IMR-90 (cell line): Measurements from ENCODE around the gene TPPP. TPM values are rescaled to one million over a fixed set of nuclear protein-coding genes. Genes with fewer than 3 reads are reported as not detected.

ENCODE experiments used
- ATAC-seq: fragments of 200-7000 bp; cut with Tn5 transposase; 2 replicates; pipeline ENCODE4 v1.9.1; 2020; ENCODE audit warnings: low read depth, mild to moderate bottlenecking, moderate library complexity
- BruUV-seq: library from RNA; stranded (reverse); fragments of 400-500 nt; replicated peaks from 2 replicates; lab custom pipeline; 2021; lab: Mats Ljungman, UMichigan
- CTCF ChIA-PET: fragments of 300-600 bp; formaldehyde crosslinking; extraction: SDS; loops from one replicate; lab custom pipeline; 2021; ENCODE audit warnings: antibody characterized with exemption; lab: Yijun Ruan, JAX
- POLR2A ChIA-PET: fragments of 300-600 bp; sonication (Branson Sonifier 250); formaldehyde crosslinking; loops from one replicate; lab custom pipeline; 2022; ENCODE audit warnings: antibody characterized with exemption; ENCODE audit not compliant: unreplicated experiment; lab: Charles Lee
- DNase-seq: peaks from one replicate; pipeline ENCODE4 v3.0.0; 2013
- H2AFZ ChIP-seq: replicated peaks from 2 replicates; pipeline ENCODE3; 2013; ENCODE audit warnings: low read length, mild to moderate bottlenecking; ENCODE audit not compliant: poor library complexity
- H2AK5ac ChIP-seq: 2 replicates; pipeline ENCODE4 v1.6.1; 2013; ENCODE audit warnings: low read depth, low read length, inconsistent platforms
- H2AK9ac ChIP-seq: replicated peaks from 2 replicates; pipeline ENCODE3; 2013; ENCODE audit warnings: mild to moderate bottlenecking, low read depth, low read length, moderate library complexity; ENCODE audit not compliant: poor library complexity
- H2BK120ac ChIP-seq: 2 replicates; pipeline ENCODE4 v1.6.1; 2013; ENCODE audit warnings: low read depth, low read length, inconsistent platforms
- H2BK15ac ChIP-seq: 3 replicates; pipeline ENCODE4 v1.6.1; 2013; ENCODE audit warnings: low read depth, low read length, inconsistent platforms
- H2BK20ac ChIP-seq: 2 replicates; pipeline ENCODE4 v1.6.1; 2013; ENCODE audit warnings: low read depth, mild to moderate bottlenecking, inconsistent platforms, low read length, moderate library complexity
- H2BK5ac ChIP-seq: 2 replicates; pipeline ENCODE4 v1.6.1; 2013; ENCODE audit warnings: mild to moderate bottlenecking, low read depth, low read length, inconsistent platforms; ENCODE audit not compliant: poor library complexity, severe bottlenecking
- H3K14ac ChIP-seq: replicated peaks from 2 replicates; pipeline ENCODE4 v1.6.1; 2013; ENCODE audit warnings: low read depth, low read length, inconsistent platforms
- H3K18ac ChIP-seq: 2 replicates; pipeline ENCODE4 v1.6.1; 2013; ENCODE audit warnings: low read depth, low read length, control low read depth
- H3K23ac ChIP-seq: 2 replicates; pipeline ENCODE4 v1.6.1; 2013; ENCODE audit warnings: low read depth, low read length, inconsistent platforms
- H3K27ac ChIP-seq: 2 replicates; pipeline ENCODE4 v1.5.1; 2013; ENCODE audit warnings: mild to moderate bottlenecking, control low read depth, low read length; ENCODE audit not compliant: insufficient read depth
- H3K27me3 ChIP-seq: 2 replicates; pipeline ENCODE4 v1.6.1; 2013; ENCODE audit warnings: low read length; ENCODE audit not compliant: control insufficient read depth, insufficient read depth
- H3K36me3 ChIP-seq: 2 replicates; pipeline ENCODE4 v1.6.1; 2013; ENCODE audit warnings: low read length, mixed read lengths; ENCODE audit not compliant: control insufficient read depth, insufficient read depth
- H3K4ac ChIP-seq: 2 replicates; pipeline ENCODE4 v1.6.1; 2013; ENCODE audit warnings: low read depth, low read length, inconsistent platforms
- H3K4me1 ChIP-seq: 2 replicates; pipeline ENCODE4 v1.6.1; 2013; ENCODE audit warnings: low read length, mixed read lengths; ENCODE audit not compliant: control insufficient read depth, insufficient read depth
- H3K4me2 ChIP-seq: 2 replicates; pipeline ENCODE4 v1.6.1; 2013; ENCODE audit warnings: low read depth, mild to moderate bottlenecking, control low read depth, low read length, moderate library complexity
- H3K4me3 ChIP-seq: 2 replicates; pipeline ENCODE4 v1.5.1; 2013; ENCODE audit warnings: low read depth, mild to moderate bottlenecking, control low read depth, low read length, moderate library complexity; ENCODE audit not compliant: insufficient read depth
- H3K56ac ChIP-seq: 2 replicates; pipeline ENCODE4 v1.6.1; 2013; ENCODE audit warnings: low read length, inconsistent platforms; ENCODE audit not compliant: insufficient read depth; ENCODE audit errors: extremely low read depth
- H3K79me1 ChIP-seq, 2 experiments: 2 replicates each; pipeline ENCODE4 v1.6.1; 2013; ENCODE audit warnings: low read length in 2 of 2, inconsistent platforms in 1 of 2, low read depth in 1 of 2
- H3K9ac ChIP-seq: 2 replicates; pipeline ENCODE4 v1.6.1; 2013; ENCODE audit warnings: low read depth, low read length, control low read depth
- H3K9me1 ChIP-seq: 2 replicates; pipeline ENCODE4 v1.6.1; 2013; ENCODE audit warnings: low read length, inconsistent platforms; ENCODE audit not compliant: insufficient read depth
- H3K9me3 ChIP-seq: 2 replicates; pipeline ENCODE4 v1.6.1; 2013; ENCODE audit warnings: low read length; ENCODE audit not compliant: control insufficient read depth, insufficient read depth
- H4K20me1 ChIP-seq: 2 replicates; pipeline ENCODE4 v1.6.1; 2013; ENCODE audit warnings: low read length, inconsistent platforms; ENCODE audit not compliant: insufficient read depth
- H4K5ac ChIP-seq: 2 replicates; pipeline ENCODE4 v1.6.1; 2013; ENCODE audit warnings: mild to moderate bottlenecking, low read depth, low read length, control low read depth
- H4K8ac ChIP-seq, 2 experiments: 2 replicates each; pipeline ENCODE4 v1.6.1; 2013; ENCODE audit warnings: low read depth in 2 of 2, low read length in 2 of 2, control low read depth in 1 of 2, inconsistent platforms in 1 of 2
- H4K91ac ChIP-seq: 2 replicates; pipeline ENCODE4 v1.6.1; 2013; ENCODE audit warnings: low read depth, low read length, inconsistent platforms; ENCODE audit not compliant: insufficient read depth
- CEBPB ChIP-seq: IDR thresholded peaks from 2 replicates; pipeline ENCODE4 v1.6.1; 2012; ENCODE audit warnings: low read depth, low read length, improper control_type of control experiment
- CHD1 ChIP-seq: IDR thresholded peaks from 2 replicates; pipeline ENCODE4 v1.6.1; 2012; ENCODE audit warnings: low read depth, low read length, improper control_type of control experiment
- FOS ChIP-seq: fragments of 150-350 bp; IDR thresholded peaks from 2 replicates; pipeline ENCODE4 v1.6.1; 2016; ENCODE audit warnings: low read depth, low read length
- NFE2L2 ChIP-seq: fragments of 150-350 bp; IDR thresholded peaks from 2 replicates; pipeline ENCODE4 v1.6.1; 2016; ENCODE audit warnings: low read depth, mild to moderate bottlenecking, low read length
- RCOR1 ChIP-seq: IDR thresholded peaks from 2 replicates; pipeline ENCODE4 v1.6.1; 2012; ENCODE audit warnings: mild to moderate bottlenecking, low read length, improper control_type of control experiment; ENCODE audit not compliant: insufficient replicate concordance
- SMC3 ChIP-seq: fragments of 150-350 bp; IDR thresholded peaks from 2 replicates; pipeline ENCODE4 v1.6.1; 2016; ENCODE audit warnings: low read depth, mild to moderate bottlenecking, antibody characterized with exemption, low read length, moderate library complexity
- WGBS, 2 experiments: methylation state at CpG; one replicate each; pipeline versions ENCODE4 v1.1.5 to v1.1.7; 2013; ENCODE audit warnings: missing lambda C conversion rate in 2 of 2; ENCODE audit not compliant: insufficient read length in 1 of 2; ENCODE audit errors: extremely low coverage in 2 of 2; 5-methylcytosine and 5-hydroxymethylcytosine counted together
- dilution Hi-C: fragments of 300-500 bp; cut with HindIII; formaldehyde crosslinking; loops from one replicate; pipeline ENCODE4 v1.14.3; 2018; ENCODE audit warnings: low sequenced_read_pairs; ENCODE audit not compliant: unreplicated experiment
- in situ Hi-C: fragments of 300-500 bp; cut with MboI; formaldehyde crosslinking; loops from 3 replicates; pipeline ENCODE4 v1.14.3; 2019; ENCODE audit warnings: low sequenced_read_pairs, inconsistent platforms, mixed read lengths
- intact Hi-C: fragments of 100-400 bp; cut with micrococcal nuclease; formaldehyde crosslinking; loops from 2 replicates; pipeline ENCODE4 v1.10.0; 2022
- polyA plus RNA-seq, 3 experiments: library from polyadenylated mRNA; depleted of rRNA; stranded (reverse); fragments of >200 nt; gene quantifications; 2 replicates each; pipeline ENCODE4 v1.2.3, GENCODE V29; 2012; ENCODE audit warnings: low replicate concordance in 1 of 3
- total RNA-seq: library from RNA; depleted of rRNA; stranded (reverse); fragments of >200 nt; gene quantifications from 2 replicates; pipeline ENCODE4 v1.2.3, GENCODE V29; 2012

The TPPP gene
- total and polyA plus RNA-seq, 2 of the 4 experiments (the other 2 are of a cell fraction): under 0.01 to 0.07 TPM

- H2AK9ac ChIP-seq: no peak overlapping the region
- no peak overlapping the region for H3K18ac ChIP-seq
- intact Hi-C loops (no loop called here), in situ Hi-C loops (no loop called here), dilution Hi-C loops (no loop called here)
- peaks cover 8% of the 10 kb centered on the region for H3K36me3 ChIP-seq
- no peak overlapping the region for H3K56ac ChIP-seq
- H4K91ac ChIP-seq: no peak overlapping the region
- no peaks in the 10 kb centered on the region for H4K20me1 ChIP-seq
- H3K23ac ChIP-seq: no peak overlapping the region
- H2BK120ac ChIP-seq: no peak overlapping the region
- peak; percentile 32; the same call in 1 of the 2 replicates for ATAC-seq
- no peak for TF ChIP-seq NFE2L2
- no peak for TF ChIP-seq RCOR1
- no peak for TF ChIP-seq CEBPB
- no peak for TF ChIP-seq FOS
- no peak for TF ChIP-seq CHD1
- no peak for TF ChIP-seq SMC3
- BruUV-seq: no TSS peak
- no peaks in the 10 kb centered on the region for H3K27me3 ChIP-seq
- no peak overlapping the region for H3K4me3 ChIP-seq
- POLR2A ChIA-PET: no interaction called here
- H3K4me1 ChIP-seq: no peaks in the 10 kb centered on the region
- H3K4me2 ChIP-seq: no peak overlapping the region
- no peak overlapping the region for H3K4ac ChIP-seq
- no peak overlapping the region for H2BK20ac ChIP-seq
- H3K27ac ChIP-seq: no peak overlapping the region
- H3K9me1 ChIP-seq: peaks cover 6% of the 10 kb centered on the region
- no peak overlapping the region for H4K5ac ChIP-seq
- peak overlapping the region; percentile 59; the same call in 1 of the 2 replicates for H3K14ac ChIP-seq
- H2BK15ac ChIP-seq: no peak overlapping the region
- 80% methylated on average over 2 of the region's 5 CpGs; no CpG with 5 or more reads in 1 of the 2 experiments for WGBS, 2 experiments
- peak overlapping the region; percentile 85; the same call in 1 of the 2 replicates for H2AK5ac ChIP-seq
- H2BK5ac ChIP-seq: peak overlapping the region; percentile 61
- DNase-seq: no peak
- no peak overlapping the region for H3K9ac ChIP-seq
- no peak overlapping the region for H2AFZ ChIP-seq
- no peak overlapping the region for H4K8ac ChIP-seq
- no peaks in the 10 kb centered on the region; the same call in 1 of the 2 replicates for H3K9me3 ChIP-seq
- H3K79me1 ChIP-seq: no peaks in the 10 kb centered on the region
- CTCF ChIA-PET: no interaction called here
These were observed 35.0 kb downstream of the TPPP start for GRCh38 chr5:658103-658502.
